GM21529 (cell line): Measurements from ENCODE around the gene CACNG6.

Experiments
- ATAC-seq: cut with Tn5 transposase; IDR thresholded peaks from one replicate; pipeline ENCODE4 v1.9.1; 2021; ENCODE audit not compliant: unreplicated experiment

CACNG6 gene

DNA sequence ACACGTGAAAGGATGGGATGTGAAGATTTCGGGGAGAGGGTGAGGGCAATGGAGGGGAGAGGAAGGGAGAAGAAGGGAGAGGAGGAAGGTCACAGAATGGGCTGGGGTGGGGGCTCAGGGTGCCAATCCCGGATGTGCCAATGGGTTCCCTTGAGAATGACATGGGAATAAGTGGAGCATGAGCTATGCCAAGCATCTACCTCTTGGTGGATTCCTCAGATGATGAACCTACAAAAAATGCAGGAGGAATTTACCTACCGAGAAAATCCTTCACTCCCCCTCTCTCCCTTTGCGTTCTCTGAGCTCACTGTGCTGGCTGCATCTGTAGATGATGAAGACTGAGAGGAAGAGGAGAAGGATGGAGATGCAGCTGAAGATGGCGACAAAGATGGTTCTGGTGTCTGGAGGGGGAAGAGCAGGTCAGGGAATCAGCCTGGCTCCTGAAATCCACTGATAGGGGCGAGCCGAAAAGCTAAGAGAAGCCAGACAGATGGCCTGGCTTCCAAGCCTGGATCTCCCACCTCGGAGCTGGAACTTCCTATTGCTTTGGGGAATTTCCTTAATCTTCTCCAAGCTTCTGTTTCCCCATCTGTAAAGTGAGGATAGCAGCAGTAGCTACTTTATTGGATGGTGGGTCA, 50.7 kb downstream of the CACNG6 start:
- no peak for ATAC-seq

DNA sequence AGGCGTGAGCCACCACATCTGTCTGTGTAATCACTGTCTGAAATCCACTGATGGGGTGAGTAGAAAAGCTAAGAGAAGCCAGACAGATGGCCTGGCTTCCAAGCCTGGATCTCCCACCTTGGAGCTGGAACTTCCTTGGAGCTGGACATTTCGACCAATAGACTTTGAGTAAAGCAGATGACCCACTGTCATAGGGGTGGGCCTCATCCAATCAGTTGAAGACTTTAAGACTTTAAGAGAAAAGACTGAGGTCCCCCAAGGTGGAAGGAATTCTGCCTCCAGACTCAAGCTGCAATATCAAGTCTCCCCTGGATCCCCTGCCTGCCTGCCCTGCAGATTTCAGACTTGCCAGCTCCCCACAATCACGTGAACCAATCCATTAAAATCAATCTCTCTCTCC, 51.6 kb downstream of the CACNG6 start:
- ATAC-seq = no peak

DNA sequence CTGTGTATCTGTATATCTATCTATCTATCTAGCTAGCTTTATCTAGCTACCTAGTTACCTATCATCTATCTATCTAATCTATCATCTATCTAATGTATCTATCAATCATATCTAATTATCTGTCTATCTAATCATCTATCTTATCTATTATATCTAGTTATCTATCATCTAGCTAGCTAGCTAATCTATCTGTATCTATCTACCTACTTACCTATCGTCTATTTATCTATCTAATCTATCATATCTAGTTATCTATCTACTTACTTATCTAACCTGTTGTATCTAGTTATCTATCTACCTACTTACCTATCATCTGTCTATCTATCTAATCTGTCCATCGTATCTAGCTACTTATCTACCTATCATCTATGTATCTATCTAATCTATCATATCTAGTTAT, 54.3 kb downstream of the CACNG6 start:
- no peak for ATAC-seq

DNA sequence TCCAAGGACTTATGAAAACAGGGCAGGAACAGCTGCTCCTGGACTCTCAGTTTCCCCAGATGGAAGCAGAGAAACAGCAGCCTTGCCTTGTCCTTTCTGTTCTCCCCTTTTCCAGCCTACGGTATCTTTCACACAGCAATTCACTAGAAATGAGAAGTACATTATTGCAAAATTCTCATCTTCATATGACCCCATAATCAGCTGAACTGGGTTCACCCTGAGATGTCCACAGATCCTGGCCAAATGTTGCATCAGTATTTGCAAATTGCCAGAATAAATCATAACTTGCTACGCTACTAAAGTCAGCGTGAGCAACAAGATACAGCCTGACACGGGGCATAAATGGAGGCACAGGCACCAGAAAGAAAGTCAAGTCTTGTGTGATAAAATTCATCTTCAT, 56.2 kb downstream of the CACNG6 start:
- ATAC-seq = no peak
